ACC112 (cell line): ENCODE data around the gene HCN2.
"Not testable (repeated sequence)": the region's sequence is repeated elsewhere in the genome, so short reads cannot be mapped to it uniquely, and the experiment has no call there.

ENCODE experiments used
- H2AFZ ChIP-seq: fragments of 200-600 bp; sonication (generic); one replicate; pipeline ENCODE4 v1.6.0; 2017; ENCODE audit warnings: antibody characterized with exemption, low read length; ENCODE audit not compliant: unreplicated experiment
- H3K27ac ChIP-seq: fragments of 200-600 bp; sonication (generic); 2 replicates; pipeline ENCODE4 v1.5.1; 2014; ENCODE audit warnings: low read depth, mild to moderate bottlenecking, antibody characterized with exemption, low read length, moderate library complexity
- H3K27me3 ChIP-seq: fragments of 200-600 bp; sonication (generic); 2 replicates; pipeline ENCODE4 v1.6.1; 2014; ENCODE audit warnings: mild to moderate bottlenecking, antibody characterized with exemption, low read length, moderate library complexity, mixed read lengths; ENCODE audit not compliant: insufficient read depth
- H3K36me3 ChIP-seq: fragments of 200-600 bp; sonication (generic); 2 replicates; pipeline ENCODE4 v1.6.1; 2016; ENCODE audit warnings: mild to moderate bottlenecking, antibody characterized with exemption, low read length, moderate library complexity, mixed read lengths; ENCODE audit not compliant: insufficient read depth
- H3K4me1 ChIP-seq: fragments of 200-600 bp; sonication (generic); one replicate; pipeline ENCODE4 v1.6.1; 2016; ENCODE audit warnings: low read length, mixed read lengths; ENCODE audit not compliant: insufficient read depth, unreplicated experiment, control insufficient read depth
- H3K4me3 ChIP-seq: fragments of 200-600 bp; sonication (generic); 2 replicates; pipeline ENCODE4 v1.5.1; 2014; ENCODE audit warnings: mild to moderate bottlenecking, low read depth, low read length
- H3K79me2 ChIP-seq: fragments of 200-600 bp; sonication (generic); one replicate; pipeline ENCODE4 v1.6.0; 2016; ENCODE audit warnings: low read length; ENCODE audit not compliant: control insufficient read depth, unreplicated experiment, insufficient read depth

HCN2 gene

DNA sequence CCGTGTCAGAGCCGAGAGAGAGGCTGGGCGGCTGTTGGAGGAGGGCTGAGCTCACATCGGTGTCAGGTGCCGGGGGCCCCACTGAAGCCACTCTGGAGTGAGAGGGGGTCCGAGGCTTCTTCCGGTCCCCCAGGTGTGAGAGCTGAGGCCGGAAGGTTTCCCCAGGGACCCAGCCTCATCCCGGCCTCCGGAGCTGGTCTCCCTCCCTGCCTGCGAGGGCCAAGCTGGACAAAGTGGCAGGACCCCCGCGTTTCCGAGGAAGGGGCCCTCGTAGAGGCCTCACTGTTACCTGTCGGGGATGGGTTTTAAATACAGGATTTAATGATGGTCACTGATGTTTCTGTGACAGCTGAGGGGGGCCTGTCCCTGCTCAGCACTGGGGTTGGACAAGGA lies 6.6 kb downstream of the HCN2 start:
- H3K4me1 ChIP-seq, result no peaks in the 10 kb centered on the region
- H3K27ac ChIP-seq, result no peak overlapping the region
- no peaks in the 10 kb centered on the region for H3K79me2 ChIP-seq
- no peaks in the 10 kb centered on the region for H3K36me3 ChIP-seq
- peaks cover 2% of the 10 kb centered on the region; the same call in 1 of the 2 replicates for H3K27me3 ChIP-seq
- H2AFZ ChIP-seq, result no peak overlapping the region
- H3K4me3 ChIP-seq, result no peak overlapping the region

DNA sequence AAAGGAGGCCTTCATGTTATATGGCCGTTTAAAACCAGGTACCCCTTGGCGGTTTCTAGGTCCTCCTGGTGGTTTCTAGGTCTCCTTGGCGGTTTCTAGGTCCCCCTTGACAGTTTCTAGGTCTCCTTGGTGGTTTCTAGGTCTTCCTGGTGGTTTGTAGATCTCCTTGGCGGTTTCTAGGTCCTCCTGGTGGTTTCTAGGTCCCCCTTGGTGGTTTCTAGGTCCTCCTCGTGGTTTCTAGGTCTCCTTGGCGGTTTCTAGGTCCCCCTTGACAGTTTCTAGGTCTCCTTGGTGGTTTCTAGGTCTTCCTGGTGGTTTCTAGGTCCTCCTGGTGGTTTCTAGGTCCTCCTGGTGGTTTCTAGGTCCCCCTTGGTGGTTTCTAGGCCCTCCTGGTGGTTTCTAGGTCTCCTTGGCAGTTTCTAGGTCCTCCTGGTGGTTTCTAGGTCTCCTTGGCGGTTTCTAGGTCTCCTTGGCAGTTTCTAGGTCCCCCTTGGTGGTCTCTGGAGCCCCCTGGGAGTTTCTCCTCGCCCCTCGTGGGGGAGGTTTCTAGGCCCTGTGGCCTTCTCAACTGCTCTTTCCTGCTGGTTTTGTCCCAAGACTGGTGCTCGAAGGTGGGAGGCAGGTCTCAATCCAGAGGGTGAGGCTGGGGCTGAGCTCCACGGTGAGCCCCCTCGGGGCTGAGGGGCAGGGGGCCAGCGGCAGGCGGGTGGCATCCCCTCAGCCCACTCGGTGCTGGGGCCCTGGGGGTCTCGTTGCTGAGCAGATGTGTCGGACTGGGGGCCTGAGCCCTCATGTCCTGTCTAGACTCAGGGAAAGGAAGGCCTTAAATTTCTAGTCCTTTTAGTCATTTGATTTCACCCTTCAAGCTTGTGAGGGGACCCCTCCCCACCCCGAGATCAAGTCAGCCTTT lies 8.0 kb downstream of the HCN2 start:
- no peaks in the 10 kb centered on the region for H3K36me3 ChIP-seq
- H3K79me2 ChIP-seq, result no peaks in the 10 kb centered on the region
- no peaks in the 10 kb centered on the region for H3K27me3 ChIP-seq
- H3K4me1 ChIP-seq, result no peaks in the 10 kb centered on the region
- H2AFZ ChIP-seq, result no peak overlapping the region
- no peak overlapping the region for H3K27ac ChIP-seq
- no peak overlapping the region for H3K4me3 ChIP-seq

DNA sequence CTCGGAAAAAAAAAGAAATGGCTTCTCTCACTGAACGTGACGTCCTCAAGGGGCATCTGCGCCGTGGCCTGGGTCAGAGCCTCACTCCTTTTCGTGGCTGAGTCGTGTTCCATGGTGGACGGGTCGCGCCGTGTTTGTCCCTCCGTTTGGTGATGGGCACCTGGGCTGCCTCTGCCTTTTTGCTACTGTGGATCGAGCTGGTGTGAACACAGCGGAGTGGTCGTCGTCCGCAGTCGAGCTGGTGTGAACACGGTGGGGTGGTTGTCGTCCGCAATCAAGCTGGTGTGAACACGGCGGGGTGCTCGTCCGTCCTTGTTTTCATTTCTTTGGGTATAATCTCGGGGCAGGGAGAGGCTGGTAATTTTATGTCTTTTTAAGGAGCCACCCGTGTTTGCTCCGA lies 11.6 kb downstream of the HCN2 start:
- Histone ChIP-seq H3K79me2 (no peaks in the 10 kb centered on the region), H3K36me3 (no peaks in the 10 kb centered on the region)

DNA sequence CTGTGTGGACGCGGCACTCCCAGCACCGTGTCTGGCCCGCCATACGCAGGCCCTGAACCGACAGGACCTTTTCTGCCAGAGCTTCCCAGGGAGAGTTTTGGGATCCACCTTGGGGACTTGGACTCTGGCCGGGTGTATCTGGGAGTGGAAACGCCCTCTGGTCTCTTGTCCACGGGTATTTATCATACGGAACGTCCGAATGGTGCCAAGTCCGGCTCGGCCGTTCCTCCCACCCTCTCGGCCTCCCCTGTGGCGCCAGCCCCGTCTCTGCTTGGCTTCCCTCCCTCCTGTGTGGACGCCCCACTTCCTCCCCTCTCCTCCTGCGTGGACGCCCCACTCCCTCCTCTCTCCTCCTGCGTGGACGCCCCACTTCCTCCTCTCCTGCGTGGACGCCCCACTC lies 12.1 kb downstream of the HCN2 start:
- no peak overlapping the region for H2AFZ ChIP-seq
- no peaks in the 10 kb centered on the region for H3K27me3 ChIP-seq
- no peak overlapping the region for H3K4me3 ChIP-seq
- H3K79me2 ChIP-seq, result no peaks in the 10 kb centered on the region
- no peaks in the 10 kb centered on the region for H3K4me1 ChIP-seq
- H3K27ac ChIP-seq, result no peak overlapping the region
- H3K36me3 ChIP-seq, result no peaks in the 10 kb centered on the region

More for the DNA sequence above, 11.6 kb downstream of the HCN2 start:
- H2AFZ ChIP-seq, result no peak overlapping the region
- no peaks in the 10 kb centered on the region for H3K27me3 ChIP-seq
- no peaks in the 10 kb centered on the region for H3K4me1 ChIP-seq
- no peak overlapping the region for H3K4me3 ChIP-seq
- H3K27ac ChIP-seq, result no peak overlapping the region

DNA sequence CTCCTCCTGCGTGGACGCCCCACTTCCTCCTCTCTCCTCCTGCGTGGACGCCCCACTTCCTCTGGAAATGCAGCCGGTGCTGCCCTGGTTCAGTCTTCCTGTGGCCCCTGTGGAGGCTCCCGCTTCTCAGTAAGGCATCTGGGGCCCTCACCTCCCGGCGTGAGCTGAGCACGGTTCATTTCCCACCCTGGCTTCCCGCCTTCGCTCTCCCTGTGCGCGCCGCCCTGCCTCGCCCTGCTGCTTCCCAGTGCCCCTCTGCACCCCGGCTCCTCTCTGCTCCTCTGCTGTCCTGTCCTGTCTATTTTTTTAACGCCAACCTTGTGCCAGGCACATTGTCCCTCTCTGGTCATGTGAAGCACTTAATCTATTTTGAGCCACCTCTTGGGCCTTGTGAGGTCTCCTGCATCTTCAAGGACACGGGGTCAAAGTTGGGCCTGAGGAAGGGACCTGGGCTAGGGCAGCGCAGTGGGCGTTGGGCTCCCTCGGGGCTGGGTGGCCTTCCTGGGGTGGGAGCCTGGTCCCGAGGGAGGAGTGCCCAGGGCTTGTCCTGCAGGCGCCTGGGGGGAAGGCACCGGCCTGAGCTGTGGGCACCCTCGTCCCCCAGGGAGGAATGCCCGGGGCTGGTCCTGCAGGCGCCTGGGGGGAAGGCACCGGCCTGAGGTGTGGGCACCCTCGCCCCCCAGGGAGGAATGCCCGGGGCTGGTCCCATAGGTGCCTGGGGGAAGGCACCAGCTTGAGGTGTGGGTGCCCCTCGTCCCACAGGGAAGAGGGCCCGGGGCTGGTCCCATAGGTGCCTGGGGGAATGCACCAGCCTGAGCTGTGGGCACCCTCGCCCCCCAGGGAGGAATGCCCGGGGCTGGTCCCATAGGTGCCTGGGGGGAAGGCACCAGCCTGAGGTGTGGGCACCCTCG lies 13.0 kb downstream of the HCN2 start:
- H3K27me3 ChIP-seq, result no peaks in the 10 kb centered on the region
- no peak overlapping the region for H3K27ac ChIP-seq
- no peak overlapping the region for H2AFZ ChIP-seq
- no peaks in the 10 kb centered on the region for H3K36me3 ChIP-seq
- H3K4me3 ChIP-seq, result no peak overlapping the region
- no peaks in the 10 kb centered on the region for H3K79me2 ChIP-seq
- no peaks in the 10 kb centered on the region for H3K4me1 ChIP-seq

DNA sequence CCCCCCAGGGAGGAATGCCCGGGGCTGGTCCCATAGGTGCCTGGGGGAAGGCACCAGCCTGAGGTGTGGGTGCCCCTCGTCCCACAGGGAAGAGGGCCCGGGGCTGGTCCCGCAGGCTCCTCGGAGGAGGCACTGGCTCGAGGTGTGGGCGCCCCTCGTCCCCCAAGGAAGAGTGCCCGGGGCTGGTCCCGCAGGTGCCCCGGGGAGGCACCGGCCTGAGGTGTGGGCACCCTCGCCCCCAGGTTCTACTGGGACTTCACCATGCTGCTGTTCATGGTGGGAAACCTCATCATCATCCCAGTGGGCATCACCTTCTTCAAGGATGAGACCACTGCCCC lies 13.6 kb downstream of the HCN2 start:
- not testable (repeated sequence) for H3K4me3 ChIP-seq, H2AFZ ChIP-seq, H3K27ac ChIP-seq, H3K79me2 ChIP-seq, H3K4me1 ChIP-seq, H3K27me3 ChIP-seq, H3K36me3 ChIP-seq

DNA sequence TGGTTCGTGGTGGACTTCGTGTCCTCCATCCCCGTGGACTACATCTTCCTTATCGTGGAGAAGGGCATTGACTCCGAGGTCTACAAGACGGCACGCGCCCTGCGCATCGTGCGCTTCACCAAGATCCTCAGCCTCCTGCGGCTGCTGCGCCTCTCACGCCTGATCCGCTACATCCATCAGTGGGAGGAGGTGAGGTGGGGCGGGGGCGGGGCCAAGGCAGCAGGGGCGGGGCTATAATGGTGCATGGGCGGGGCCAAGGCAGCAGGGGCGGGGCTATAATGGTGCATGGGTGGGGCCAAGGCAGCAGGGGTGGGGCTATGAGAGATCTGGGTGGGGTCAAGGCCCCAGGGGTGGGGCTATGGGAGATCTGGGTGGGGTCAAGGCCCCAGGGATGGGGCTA lies 14.1 kb downstream of the HCN2 start:
- H3K27ac ChIP-seq, H3K36me3 ChIP-seq, H3K4me1 ChIP-seq: not testable (repeated sequence)

DNA sequence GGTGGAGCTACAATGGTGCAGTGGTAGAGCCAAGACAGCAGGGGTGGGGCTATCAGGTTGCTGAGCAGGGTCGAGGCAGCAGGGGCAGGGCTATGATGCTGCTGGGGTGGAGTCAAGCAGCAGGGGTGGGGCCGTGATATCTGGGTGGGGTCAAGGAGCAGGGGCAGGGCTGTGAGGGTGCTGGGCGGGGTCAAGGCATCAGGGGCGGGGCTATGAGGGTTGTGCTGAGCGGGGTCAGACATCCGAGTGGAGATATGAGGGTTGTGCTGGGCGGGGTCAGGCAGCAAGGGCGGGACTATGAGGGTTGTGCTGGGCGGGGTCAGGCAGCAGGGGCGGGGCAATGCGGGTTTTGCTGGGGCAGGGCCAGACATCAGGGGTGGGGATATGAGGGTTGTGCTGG lies 14.7 kb downstream of the HCN2 start:
- no peak overlapping the region for H3K27ac ChIP-seq
- H3K4me3 ChIP-seq, result no peak overlapping the region
- no peaks in the 10 kb centered on the region for H3K27me3 ChIP-seq
- no peak overlapping the region for H2AFZ ChIP-seq
- H3K4me1 ChIP-seq, result no peaks in the 10 kb centered on the region
- no peaks in the 10 kb centered on the region for H3K79me2 ChIP-seq
- no peaks in the 10 kb centered on the region for H3K36me3 ChIP-seq

More for the DNA sequence above, 14.1 kb downstream of the HCN2 start:
- H3K27me3 ChIP-seq, H3K79me2 ChIP-seq, H2AFZ ChIP-seq, H3K4me3 ChIP-seq: not testable (repeated sequence)

DNA sequence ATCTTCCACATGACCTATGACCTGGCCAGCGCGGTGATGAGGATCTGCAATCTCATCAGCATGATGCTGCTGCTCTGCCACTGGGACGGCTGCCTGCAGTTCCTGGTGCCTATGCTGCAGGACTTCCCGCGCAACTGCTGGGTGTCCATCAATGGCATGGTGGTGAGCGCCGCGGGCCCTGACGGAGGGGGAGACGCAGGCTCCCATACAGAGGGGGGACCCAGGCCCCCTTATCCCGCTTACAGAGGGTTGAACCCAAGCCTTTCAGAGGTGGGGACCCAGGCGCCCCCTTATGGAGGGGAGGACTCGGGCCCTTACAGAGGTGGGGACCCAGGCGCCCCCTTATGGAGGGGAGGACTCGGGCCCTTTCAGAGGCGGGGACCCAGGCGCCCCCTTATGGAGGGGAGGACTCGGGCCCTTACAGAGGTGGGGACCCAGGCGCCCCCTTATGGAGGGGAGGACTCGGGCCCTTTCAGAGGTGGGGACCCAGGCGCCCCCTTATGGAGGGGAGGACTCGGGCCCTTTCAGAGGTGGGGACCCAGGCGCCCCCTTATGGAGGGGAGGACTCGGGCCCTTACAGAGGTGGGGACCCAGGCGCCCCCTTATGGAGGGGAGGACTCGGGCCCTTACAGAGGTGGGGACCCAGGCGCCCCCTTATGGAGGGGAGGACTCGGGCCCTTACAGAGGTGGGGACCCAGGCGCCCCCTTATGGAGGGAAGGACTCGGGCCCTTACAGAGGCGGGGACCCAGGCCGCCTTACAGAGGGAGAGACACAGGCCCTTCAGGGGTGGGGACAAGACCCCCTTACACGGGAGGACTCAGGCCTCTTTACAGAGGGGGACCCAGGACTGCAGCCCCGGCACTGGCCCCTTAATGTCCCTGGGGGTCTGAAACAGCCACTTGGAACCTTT lies 15.6 kb downstream of the HCN2 start:
- not testable (repeated sequence) for H3K27ac ChIP-seq, H3K4me1 ChIP-seq, H3K79me2 ChIP-seq, H3K36me3 ChIP-seq, H2AFZ ChIP-seq, H3K27me3 ChIP-seq, H3K4me3 ChIP-seq
